Measurements from ENCODE around the gene HSD17B2.

Gene HSD17B2

GRCh38 chr16:82146556-82146955 is 111.5 kb downstream of the HSD17B2 start:
- Histone ChIP-seq H3K18ac (ENCODE audit: low read depth in 1 of 2, low read length in 2 of 2) (no peak overlapping the region), H3K9ac (ENCODE audit: low read length) (no peak overlapping the region), H2BK12ac (ENCODE audit: low read length in 2 of 2) (no peak overlapping the region), H3K4me1 (ENCODE audit: control insufficient read depth, insufficient read depth, low read depth, low read length) (no peaks in the 10 kb centered on the region), H3K79me1 (replicated peaks; ENCODE audit: low read length, poor library complexity, severe bottlenecking) (peaks cover 2% of the 10 kb centered on the region), H3K14ac (ENCODE audit: low read length in 2 of 2) (no peak overlapping the region), H4K8ac (ENCODE audit: low read length) (no peak overlapping the region), H2BK15ac (ENCODE audit: low read depth, poor library complexity, severe bottlenecking) (no peak overlapping the region), H2BK5ac (ENCODE audit: low read depth, low read length, poor library complexity, severe bottlenecking) (no peak overlapping the region), H3K9me3 (ENCODE audit: control insufficient read depth, low read length) (no peaks in the 10 kb centered on the region), H2AK5ac (ENCODE audit: low read length, severe bottlenecking) (no peak overlapping the region), H2AFZ (ENCODE audit: low read depth, low read length) (no peak overlapping the region), H3K4me2 (ENCODE audit: low read length, poor library complexity, severe bottlenecking) (no peak overlapping the region), H3K27ac (ENCODE audit: low read length, poor library complexity, severe bottlenecking) (no peak overlapping the region), H3K27me3 (ENCODE audit: control insufficient read depth in 1 of 2, insufficient read depth in 1 of 2, low read length in 2 of 2) (no peaks in the 10 kb centered on the region), H3K4me3 (ENCODE audit: insufficient read depth in 1 of 2, low read depth in 1 of 2, low read length in 2 of 2) (no peak overlapping the region), H2BK120ac (ENCODE audit: low read depth, low read length) (no peak overlapping the region), H3K23ac (ENCODE audit: low read length in 2 of 2) (no peak overlapping the region), H4K91ac (ENCODE audit: low read length) (no peak overlapping the region), H3K36me3 (ENCODE audit: control insufficient read depth in 1 of 2, insufficient read depth in 2 of 2, low read depth in 1 of 2, low read length in 2 of 2) (peaks cover 12 to 48% of the 10 kb centered on the region in 2 experiments), H3K4ac (ENCODE audit: low read depth in 1 of 2, low read length in 2 of 2) (no peak overlapping the region)
- no peak for DNase-seq
- no CpG with 5 or more reads among the region's 3 CpGs for WGBS

- Histone ChIP-seq H3K36me3 (ENCODE audit: control insufficient read depth in 1 of 2, insufficient read depth in 2 of 2, low read depth in 1 of 2, low read length in 2 of 2) (peaks cover 12 to 48% of the 10 kb centered on the region in 2 experiments), H2BK15ac (ENCODE audit: low read depth, poor library complexity, severe bottlenecking) (no peak overlapping the region), H4K8ac (ENCODE audit: low read length) (no peak overlapping the region), H3K18ac (ENCODE audit: low read depth in 1 of 2, low read length in 2 of 2) (no peak overlapping the region), H3K4me1 (ENCODE audit: control insufficient read depth, insufficient read depth, low read depth, low read length) (no peaks in the 10 kb centered on the region), H3K27ac (ENCODE audit: low read length, poor library complexity, severe bottlenecking) (no peak overlapping the region), H3K79me1 (replicated peaks; ENCODE audit: low read length, poor library complexity, severe bottlenecking) (peaks cover 2% of the 10 kb centered on the region), H2BK12ac (ENCODE audit: low read length in 2 of 2) (no peak overlapping the region), H3K4ac (ENCODE audit: low read depth in 1 of 2, low read length in 2 of 2) (no peak overlapping the region), H3K9me3 (ENCODE audit: control insufficient read depth, low read length) (no peaks in the 10 kb centered on the region), H4K91ac (ENCODE audit: low read length) (no peak overlapping the region), H2BK120ac (ENCODE audit: low read depth, low read length) (no peak overlapping the region), H2AFZ (ENCODE audit: low read depth, low read length) (no peak overlapping the region), H3K23ac (ENCODE audit: low read length in 2 of 2) (no peak overlapping the region), H2BK5ac (ENCODE audit: low read depth, low read length, poor library complexity, severe bottlenecking) (no peak overlapping the region), H3K27me3 (ENCODE audit: control insufficient read depth in 1 of 2, insufficient read depth in 1 of 2, low read length in 2 of 2) (no peaks in the 10 kb centered on the region), H2AK5ac (ENCODE audit: low read length, severe bottlenecking) (no peak overlapping the region), H3K4me2 (ENCODE audit: low read length, poor library complexity, severe bottlenecking) (no peak overlapping the region), H3K9ac (ENCODE audit: low read length) (no peak overlapping the region), H3K4me3 (ENCODE audit: insufficient read depth in 1 of 2, low read depth in 1 of 2, low read length in 2 of 2) (no peak overlapping the region), H3K14ac (ENCODE audit: low read length in 2 of 2) (no peak overlapping the region)
- no peak for DNase-seq
- WGBS = 98% methylated on average over 5 of the region's 5 CpGs
Measured at GRCh38 chr16:82146957-82147356, 111.9 kb downstream of the HSD17B2 start.

GRCh38 chr16:82147546-82147945 is 112.5 kb downstream of the HSD17B2 start:
- no peak overlapping the region for H4K91ac ChIP-seq (ENCODE audit: low read length)
- H3K4me2 ChIP-seq (ENCODE audit: low read length, poor library complexity, severe bottlenecking) = no peak overlapping the region
- H3K4me1 ChIP-seq (ENCODE audit: control insufficient read depth, insufficient read depth, low read depth, low read length) = peaks cover 2% of the 10 kb centered on the region
- no peaks in the 10 kb centered on the region for H3K27me3 ChIP-seq (ENCODE audit: control insufficient read depth in 1 of 2, insufficient read depth in 1 of 2, low read length in 2 of 2)
- no peak overlapping the region for H3K9ac ChIP-seq (ENCODE audit: low read length)
- H3K14ac ChIP-seq (ENCODE audit: low read length in 2 of 2) = no peak overlapping the region
- H3K23ac ChIP-seq (ENCODE audit: low read length in 2 of 2) = no peak overlapping the region
- no peak overlapping the region for H2BK15ac ChIP-seq (ENCODE audit: low read depth, poor library complexity, severe bottlenecking)
- H2AFZ ChIP-seq (ENCODE audit: low read depth, low read length) = no peak overlapping the region
- DNase-seq = no peak
- H3K79me1 ChIP-seq (replicated peaks; ENCODE audit: low read length, poor library complexity, severe bottlenecking) = peaks cover 6% of the 10 kb centered on the region
- no peak overlapping the region for H3K18ac ChIP-seq (ENCODE audit: low read depth in 1 of 2, low read length in 2 of 2)
- peaks cover 15 to 48% of the 10 kb centered on the region in 2 experiments for H3K36me3 ChIP-seq (ENCODE audit: control insufficient read depth in 1 of 2, insufficient read depth in 2 of 2, low read depth in 1 of 2, low read length in 2 of 2)
- H3K9me3 ChIP-seq (ENCODE audit: control insufficient read depth, low read length) = no peaks in the 10 kb centered on the region
- no peak overlapping the region for H2BK120ac ChIP-seq (ENCODE audit: low read depth, low read length)
- H2AK5ac ChIP-seq (ENCODE audit: low read length, severe bottlenecking) = no peak overlapping the region
- H3K4ac ChIP-seq (ENCODE audit: low read depth in 1 of 2, low read length in 2 of 2) = no peak overlapping the region
- no peak overlapping the region for H2BK5ac ChIP-seq (ENCODE audit: low read depth, low read length, poor library complexity, severe bottlenecking)
- H2BK12ac ChIP-seq (ENCODE audit: low read length in 2 of 2) = no peak overlapping the region
- H3K27ac ChIP-seq (ENCODE audit: low read length, poor library complexity, severe bottlenecking) = no peak overlapping the region
- no peak overlapping the region for H3K4me3 ChIP-seq (ENCODE audit: insufficient read depth in 1 of 2, low read depth in 1 of 2, low read length in 2 of 2)
- H4K8ac ChIP-seq (ENCODE audit: low read length) = no peak overlapping the region
- 100% methylated on average over 3 of the region's 5 CpGs for WGBS
